WTC11 (cell line): ENCODE data around the gene ZNF107.

Experiments
- CREB1 ChIP-seq: sonication (generic); formaldehyde crosslinking; IDR thresholded peaks from 2 replicates; pipeline ENCODE4 v1.8.0; 2023; ENCODE audit warnings: mild to moderate bottlenecking, missing genetic modification reagents
- JUN ChIP-seq: sonication (generic); formaldehyde crosslinking; IDR thresholded peaks from 2 replicates; pipeline ENCODE4 v1.8.0; 2023; ENCODE audit warnings: mild to moderate bottlenecking, missing genetic modification reagents
- MYBL2 ChIP-seq: sonication (generic); formaldehyde crosslinking; IDR thresholded peaks from 2 replicates; pipeline ENCODE4 v1.8.1; 2023; ENCODE audit warnings: mild to moderate bottlenecking, moderate library complexity, missing genetic modification reagents
- NFYB ChIP-seq: sonication (generic); formaldehyde crosslinking; conservative IDR thresholded peaks from 2 replicates; pipeline ENCODE4 v1.8.0; 2022; ENCODE audit warnings: low read depth, missing genetic modification reagents
- NR1H2 ChIP-seq: sonication (generic); formaldehyde crosslinking; IDR thresholded peaks from 2 replicates; pipeline ENCODE4 v1.9.0; 2021; ENCODE audit warnings: mild to moderate bottlenecking, moderate library complexity, missing genetic modification reagents
- RELA ChIP-seq: sonication (generic); formaldehyde crosslinking; IDR thresholded peaks from 2 replicates; pipeline ENCODE4 v1.8.1; 2022; ENCODE audit warnings: missing genetic modification reagents, mild to moderate bottlenecking, borderline replicate concordance
- TF ChIP-seq, protein P1 (sequence below): fragments of 200-600 bp; IDR thresholded peaks from 2 replicates; pipeline ENCODE4 v1.8.0; 2022; ENCODE audit warnings: antibody characterized with exemption
- TF ChIP-seq, protein P2 (sequence below): sonication (generic); formaldehyde crosslinking; IDR thresholded peaks from 2 replicates; pipeline ENCODE4 v1.8.1; 2022; ENCODE audit warnings: missing genetic modification reagents, borderline replicate concordance
- TF ChIP-seq, protein P3 (sequence below): sonication (generic); formaldehyde crosslinking; IDR thresholded peaks from 2 replicates; pipeline ENCODE4 v1.8.1; 2022; ENCODE audit warnings: mild to moderate bottlenecking, missing genetic modification reagents, moderate library complexity, borderline replicate concordance

DNA sequence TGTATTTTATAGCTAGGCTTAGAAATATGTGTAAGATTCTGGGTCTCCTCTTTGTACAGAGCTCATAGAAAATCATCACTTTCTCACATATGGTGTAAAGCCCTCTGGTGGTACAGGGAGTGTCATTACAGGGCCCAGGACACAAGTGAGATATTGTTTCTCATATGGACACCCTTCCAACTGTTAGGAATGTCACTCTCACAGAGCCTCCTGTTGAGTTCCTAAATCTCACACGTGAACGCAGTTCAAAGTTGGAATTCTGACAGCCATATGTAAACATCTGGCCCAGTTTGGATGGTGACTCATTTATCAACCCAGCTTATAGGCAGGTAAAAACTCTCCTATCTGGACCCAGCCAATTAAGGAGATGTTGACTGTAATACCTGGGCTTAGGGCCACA is 35.4 kb upstream of the ZNF107 start:
- TF ChIP-seq, protein P1, sequence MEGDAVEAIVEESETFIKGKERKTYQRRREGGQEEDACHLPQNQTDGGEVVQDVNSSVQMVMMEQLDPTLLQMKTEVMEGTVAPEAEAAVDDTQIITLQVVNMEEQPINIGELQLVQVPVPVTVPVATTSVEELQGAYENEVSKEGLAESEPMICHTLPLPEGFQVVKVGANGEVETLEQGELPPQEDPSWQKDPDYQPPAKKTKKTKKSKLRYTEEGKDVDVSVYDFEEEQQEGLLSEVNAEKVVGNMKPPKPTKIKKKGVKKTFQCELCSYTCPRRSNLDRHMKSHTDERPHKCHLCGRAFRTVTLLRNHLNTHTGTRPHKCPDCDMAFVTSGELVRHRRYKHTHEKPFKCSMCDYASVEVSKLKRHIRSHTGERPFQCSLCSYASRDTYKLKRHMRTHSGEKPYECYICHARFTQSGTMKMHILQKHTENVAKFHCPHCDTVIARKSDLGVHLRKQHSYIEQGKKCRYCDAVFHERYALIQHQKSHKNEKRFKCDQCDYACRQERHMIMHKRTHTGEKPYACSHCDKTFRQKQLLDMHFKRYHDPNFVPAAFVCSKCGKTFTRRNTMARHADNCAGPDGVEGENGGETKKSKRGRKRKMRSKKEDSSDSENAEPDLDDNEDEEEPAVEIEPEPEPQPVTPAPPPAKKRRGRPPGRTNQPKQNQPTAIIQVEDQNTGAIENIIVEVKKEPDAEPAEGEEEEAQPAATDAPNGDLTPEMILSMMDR = no peak
- TF ChIP-seq RELA (CRISPR knock-in tag) (no peak), NFYB (CRISPR knock-in tag) (no peak), JUN (no peak), MYBL2 (CRISPR knock-in tag) (no peak), NR1H2 (CRISPR knock-in tag) (no peak), CREB1 (no peak)
- TF ChIP-seq, protein P2, sequence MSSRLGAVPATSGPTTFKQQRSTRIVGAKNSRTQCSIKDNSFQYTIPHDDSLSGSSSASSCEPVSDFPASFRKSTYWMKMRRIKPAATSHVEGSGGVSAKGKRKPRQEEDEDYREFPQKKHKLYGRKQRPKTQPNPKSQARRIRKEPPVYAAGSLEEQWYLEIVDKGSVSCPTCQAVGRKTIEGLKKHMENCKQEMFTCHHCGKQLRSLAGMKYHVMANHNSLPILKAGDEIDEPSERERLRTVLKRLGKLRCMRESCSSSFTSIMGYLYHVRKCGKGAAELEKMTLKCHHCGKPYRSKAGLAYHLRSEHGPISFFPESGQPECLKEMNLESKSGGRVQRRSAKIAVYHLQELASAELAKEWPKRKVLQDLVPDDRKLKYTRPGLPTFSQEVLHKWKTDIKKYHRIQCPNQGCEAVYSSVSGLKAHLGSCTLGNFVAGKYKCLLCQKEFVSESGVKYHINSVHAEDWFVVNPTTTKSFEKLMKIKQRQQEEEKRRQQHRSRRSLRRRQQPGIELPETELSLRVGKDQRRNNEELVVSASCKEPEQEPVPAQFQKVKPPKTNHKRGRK = no peak
- TF ChIP-seq, protein P3, sequence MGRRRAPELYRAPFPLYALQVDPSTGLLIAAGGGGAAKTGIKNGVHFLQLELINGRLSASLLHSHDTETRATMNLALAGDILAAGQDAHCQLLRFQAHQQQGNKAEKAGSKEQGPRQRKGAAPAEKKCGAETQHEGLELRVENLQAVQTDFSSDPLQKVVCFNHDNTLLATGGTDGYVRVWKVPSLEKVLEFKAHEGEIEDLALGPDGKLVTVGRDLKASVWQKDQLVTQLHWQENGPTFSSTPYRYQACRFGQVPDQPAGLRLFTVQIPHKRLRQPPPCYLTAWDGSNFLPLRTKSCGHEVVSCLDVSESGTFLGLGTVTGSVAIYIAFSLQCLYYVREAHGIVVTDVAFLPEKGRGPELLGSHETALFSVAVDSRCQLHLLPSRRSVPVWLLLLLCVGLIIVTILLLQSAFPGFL (CRISPR knock-in tag) = no peak
